Activated CD8-positive, alpha-beta memory T cell treated with anti-CD3 and anti-CD28 coated beads for 24 hours (primary cell): ENCODE results near the gene ADD1.

ENCODE experiments used
- DNase-seq: peaks from one replicate; pipeline ENCODE4 v3.0.0-alpha.2; 2020

ADD1 gene

GRCh38 chr4:2835978-2836377, 7.7 kb upstream of the ADD1 start:
- DNase-seq = peak; percentile 56

DNA sequence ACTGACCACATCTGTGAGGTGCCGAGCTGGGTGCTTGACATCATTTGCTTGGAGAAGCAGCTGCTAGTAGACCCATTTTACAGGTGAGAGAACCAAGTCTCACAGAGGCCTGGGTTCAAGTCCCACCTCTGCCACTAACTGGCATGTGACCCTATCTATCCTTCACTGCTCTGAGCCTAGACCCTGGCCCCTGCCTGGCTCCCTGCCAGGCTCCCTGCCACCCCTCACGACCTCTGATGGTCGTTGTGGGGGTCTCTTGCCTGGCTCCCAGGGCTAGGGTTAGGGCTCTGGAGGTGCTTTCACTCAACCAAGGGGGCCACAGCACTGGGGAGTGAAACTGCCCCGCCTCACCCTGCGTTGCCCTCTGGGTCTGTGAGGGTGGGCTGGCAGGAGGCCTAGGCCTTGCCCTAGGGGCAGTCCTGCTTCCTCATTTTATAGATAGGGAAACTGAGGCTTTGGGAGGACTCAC, 7.2 kb upstream of the ADD1 start:
- DNase-seq = peak; percentile 55

GRCh38 chr4:2837110-2837903, 6.3 kb upstream of the ADD1 start:
- DNase-seq = peak; percentile 60

DNA sequence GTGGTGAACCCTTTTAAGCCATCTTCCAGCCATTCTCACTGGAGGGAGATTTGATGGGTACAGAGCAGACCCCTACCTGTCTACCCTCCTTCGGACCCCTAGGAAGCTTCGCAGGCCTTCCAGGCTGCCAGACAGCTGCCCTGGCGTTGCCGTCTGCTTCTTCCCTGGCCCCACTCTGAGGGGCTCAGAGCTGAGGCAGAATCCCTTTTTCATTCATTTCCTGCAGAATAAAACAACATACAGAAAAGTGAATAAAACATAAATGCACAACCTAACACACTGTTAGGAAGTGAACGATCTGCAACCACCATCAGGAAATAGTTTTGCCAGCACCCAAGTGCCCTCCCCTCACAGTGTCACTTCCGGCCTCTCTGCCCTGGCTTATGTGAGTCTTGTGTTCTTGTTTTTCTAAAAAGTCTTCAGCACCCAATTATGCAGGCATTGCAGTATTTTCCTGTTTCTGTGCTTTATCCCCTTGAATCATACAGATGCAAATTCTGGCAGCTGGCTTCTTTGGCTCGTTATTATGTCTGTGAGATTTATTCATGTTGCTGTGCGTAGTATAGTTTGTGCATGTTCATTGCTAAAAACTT, 5.6 kb upstream of the ADD1 start:
- peak; percentile 79 for DNase-seq

GRCh38 chr4:2839060-2839459, 4.6 kb upstream of the ADD1 start:
- DNase-seq = peak; percentile 30

GRCh38 chr4:2842687-2843262, 869 bp upstream of the ADD1 start:
- no peak for DNase-seq

GRCh38 chr4:2843941-2844584, 419 bp downstream of the ADD1 start:
- DNase-seq = no peak

- no peak for DNase-seq
Observed at GRCh38 chr4:2846172-2846571, 2.5 kb downstream of the ADD1 start.

GRCh38 chr4:2847302-2847871, 3.7 kb downstream of the ADD1 start:
- no peak for DNase-seq

DNA sequence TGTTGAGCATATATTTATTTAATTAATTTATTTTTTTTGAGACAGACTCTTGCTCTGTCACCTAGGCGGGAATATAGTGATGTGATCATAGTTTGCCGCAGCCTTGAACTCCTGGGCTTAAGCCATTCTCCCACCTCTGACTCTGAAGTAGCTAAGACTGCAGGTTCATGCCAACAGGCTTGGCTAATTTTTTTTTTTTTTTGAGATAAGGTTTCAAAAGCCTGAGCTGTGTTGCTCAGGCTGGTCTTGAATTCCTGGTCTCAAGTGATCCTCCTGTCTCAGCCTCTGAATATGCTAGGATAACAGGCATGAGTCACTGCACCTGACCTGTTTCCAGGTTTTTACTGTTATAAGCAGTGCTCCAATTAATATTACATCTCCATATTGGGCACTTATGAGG, 4.8 kb downstream of the ADD1 start:
- DNase-seq = no peak

GRCh38 chr4:2849267-2850152, 5.9 kb downstream of the ADD1 start:
- no peak for DNase-seq

- no peak for DNase-seq
Observed at GRCh38 chr4:2850966-2851798, 7.5 kb downstream of the ADD1 start.

DNA sequence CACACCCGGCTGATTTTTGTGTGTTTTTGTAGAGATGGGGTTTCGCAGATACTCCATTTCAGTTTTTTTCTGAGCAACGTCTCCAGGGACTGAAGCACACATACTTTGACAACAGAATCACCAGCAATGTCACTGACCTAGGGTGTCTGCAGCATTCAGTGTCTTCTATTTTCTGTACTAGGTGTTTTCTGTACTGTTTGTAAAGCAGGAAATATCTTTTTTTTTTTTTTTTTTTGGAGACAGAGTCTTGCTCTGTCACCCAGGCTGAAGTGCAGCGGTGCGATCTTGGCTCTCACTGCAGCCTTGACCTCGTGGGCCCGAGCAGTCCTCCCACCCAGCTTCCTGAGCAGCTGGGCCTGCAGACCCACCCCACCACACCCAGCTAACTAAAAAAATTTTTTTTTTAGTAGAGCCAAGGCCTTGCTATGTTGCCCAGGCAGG, 8.9 kb downstream of the ADD1 start:
- DNase-seq = no peak

GRCh38 chr4:2855584-2855983, 11.9 kb downstream of the ADD1 start:
- no peak for DNase-seq

GRCh38 chr4:2856266-2856665, 12.6 kb downstream of the ADD1 start:
- DNase-seq = no peak

DNA sequence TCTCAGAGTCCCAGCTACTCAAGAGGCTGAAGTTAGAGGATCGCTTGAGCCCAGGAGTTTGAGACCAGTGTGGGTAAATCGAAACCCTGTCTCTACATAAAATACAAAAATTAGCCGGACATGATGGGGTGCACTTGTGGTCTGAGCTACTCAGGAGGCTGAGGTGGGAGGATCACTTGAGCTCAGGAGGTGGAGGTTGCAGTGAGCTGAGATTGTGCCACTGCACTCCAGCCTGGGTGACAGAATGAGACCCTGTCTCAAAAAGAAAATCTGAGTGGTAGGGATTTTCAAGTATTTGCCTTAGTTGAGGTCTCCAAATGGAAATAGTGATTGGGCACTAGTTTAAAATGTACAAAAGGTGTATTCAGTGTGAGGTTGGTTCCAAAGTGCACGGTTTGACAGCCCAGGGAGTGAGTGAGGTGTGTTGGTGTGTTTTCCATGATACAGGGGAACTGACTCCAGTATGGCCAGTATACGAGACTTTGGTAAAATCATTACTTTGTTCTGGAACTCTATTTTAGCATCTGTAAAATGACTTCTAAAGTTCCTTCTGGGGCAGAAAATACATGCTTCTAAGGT, 13.8 kb downstream of the ADD1 start:
- no peak for DNase-seq

DNA sequence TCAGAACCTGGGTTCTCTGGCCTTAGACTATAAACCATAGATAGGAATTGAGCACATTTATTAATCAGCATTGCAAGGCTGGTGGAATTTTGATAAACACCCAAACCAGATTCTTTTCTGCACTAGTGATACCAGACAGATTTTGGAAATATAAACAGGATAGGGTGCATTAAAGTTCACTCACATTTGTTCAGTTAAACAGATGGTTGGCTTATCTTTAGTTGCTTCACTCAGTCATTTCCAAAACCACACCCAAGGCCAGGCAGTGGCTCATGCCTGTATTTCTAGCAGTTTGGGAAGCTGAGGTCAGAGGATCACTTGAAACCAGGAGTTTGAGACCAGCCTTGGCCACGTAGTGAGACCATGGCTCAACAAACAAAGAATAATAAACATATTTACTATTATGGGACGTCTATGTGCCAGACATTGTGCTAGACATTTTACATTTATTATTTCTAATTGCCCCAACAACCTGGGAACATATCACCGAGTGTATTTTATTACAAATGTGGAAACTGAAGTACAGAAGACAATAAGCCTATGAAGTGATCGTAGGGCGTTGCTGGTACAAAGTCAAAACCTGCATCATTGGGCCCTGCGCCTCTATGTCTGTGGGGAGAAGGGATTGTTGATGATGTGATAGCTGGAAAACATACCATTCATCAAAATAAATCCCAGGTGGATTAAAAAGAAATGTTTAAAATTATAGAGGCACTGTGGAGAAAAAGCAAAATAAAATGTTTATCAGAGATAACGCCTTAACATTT, 15.0 kb downstream of the ADD1 start:
- no peak for DNase-seq

GRCh38 chr4:2859514-2859913, 15.9 kb downstream of the ADD1 start:
- DNase-seq = no peak

- DNase-seq = no peak
Observed at GRCh38 chr4:2860391-2861348, 17.0 kb downstream of the ADD1 start.
